Testis (tissue), 2 donors: ENCODE results near the gene ZNF25.
"Not testable (repeated sequence)": the region's sequence is repeated elsewhere in the genome, so short reads cannot be mapped to it uniquely, and the experiment has no call there.

Experiments
- CTCF ChIP-seq, 3 experiments: fragments of 450-650 bp in 2 of 3; fragments of 200-600 bp in 1 of 3; sonication (generic) in 1 of 3; IDR thresholded peaks; one replicate each; pipeline ENCODE4 v1.5.1; 2016 to 2019; ENCODE audit warnings: antibody characterized with exemption in 3 of 3, mild to moderate bottlenecking in 2 of 3, moderate library complexity in 1 of 3
- POLR2A ChIP-seq: fragments of 450-650 bp; IDR thresholded peaks from one replicate; pipeline ENCODE4 v1.6.1; 2017; ENCODE audit warnings: antibody characterized with exemption, mild to moderate bottlenecking, moderate library complexity

GRCh38 chr10:37998920-37999319 is 22.5 kb upstream of the ZNF25 start:
- TF ChIP-seq CTCF (IDR thresholded peaks at IDR 0.05); POLR2A: not testable (repeated sequence)
